Measurements from ENCODE around the gene STAG2.
A peak's percentile ranks its signal among the peaks of the same experiment; 100 is the strongest.
"Not testable (repeated sequence)": the region's sequence is repeated elsewhere in the genome, so short reads cannot be mapped to it uniquely, and the experiment has no call there.

The STAG2 gene

GRCh38 chrX:124026529-124026928, 65.0 kb downstream of the STAG2 start:
- no peak for DNase-seq (ENCODE audit: low read depth)
- TF ChIP-seq CTCF (IDR thresholded peaks at IDR 0.05; ENCODE audit: low read length, missing control alignments) = no peak
- no peak overlapping the region for H3K4me3 ChIP-seq (replicated peaks; ENCODE audit: low read depth, low read length)

- TF ChIP-seq CTCF (IDR thresholded peaks at IDR 0.05; ENCODE audit: low read length, missing control alignments) = no peak
- peak; percentile 33 for DNase-seq (ENCODE audit: low read depth)
- no peak overlapping the region for H3K4me3 ChIP-seq (replicated peaks; ENCODE audit: low read depth, low read length)
These were observed 66.7 kb downstream of the STAG2 start for GRCh38 chrX:124028182-124028581.

DNA sequence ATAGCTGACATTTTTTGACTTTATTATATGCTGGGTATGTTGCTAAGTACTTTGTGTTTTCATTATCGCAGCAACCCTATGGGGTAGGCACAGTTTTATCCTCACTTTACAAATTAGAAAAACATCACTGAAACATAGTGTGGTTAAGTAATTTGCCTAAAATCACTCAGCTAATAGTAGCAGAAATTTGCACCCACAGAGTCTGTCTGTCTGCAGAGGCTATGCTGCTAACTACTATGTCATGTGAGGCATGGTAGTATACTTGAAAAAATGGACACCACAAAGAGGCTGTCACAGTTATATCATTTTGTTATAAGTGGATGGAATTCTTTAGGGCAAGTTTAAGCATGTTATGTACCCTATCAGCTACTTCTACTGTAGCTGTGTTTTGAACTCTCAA, 69.0 kb downstream of the STAG2 start:
- no peak for DNase-seq (ENCODE audit: low read depth)
- TF ChIP-seq CTCF (IDR thresholded peaks at IDR 0.05; ENCODE audit: low read length, missing control alignments) = no peak

GRCh38 chrX:124033821-124034220, 72.3 kb downstream of the STAG2 start:
- TF ChIP-seq CTCF (IDR thresholded peaks at IDR 0.05; ENCODE audit: low read length, missing control alignments) = no peak
- peak; percentile 31 for DNase-seq (ENCODE audit: low read depth)
- no peak overlapping the region for H3K4me3 ChIP-seq (replicated peaks; ENCODE audit: low read depth, low read length)

More for the DNA sequence above, 69.0 kb downstream of the STAG2 start:
- H3K4me3 ChIP-seq (replicated peaks; ENCODE audit: low read depth, low read length) = no peak overlapping the region

DNA sequence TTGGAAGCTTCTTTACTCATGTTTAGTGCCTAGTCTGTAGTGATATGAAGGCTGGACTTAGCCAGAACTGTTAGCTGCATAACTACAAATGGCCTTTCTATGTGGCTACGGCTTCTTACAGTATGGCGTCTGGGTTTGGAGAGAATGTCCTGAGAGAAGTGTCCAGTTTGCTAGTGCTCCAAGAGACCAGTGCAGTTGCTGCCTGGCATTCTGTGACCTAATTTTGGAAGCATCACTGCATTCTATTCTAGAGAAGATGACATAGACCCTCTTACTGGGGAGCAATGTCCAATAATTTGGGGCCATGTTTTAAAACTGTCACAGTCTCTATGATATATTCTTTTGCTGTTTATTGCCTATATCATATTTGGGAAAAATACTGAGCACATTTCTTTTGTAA, 74.2 kb downstream of the STAG2 start:
- no peak for DNase-seq (ENCODE audit: low read depth)
- TF ChIP-seq CTCF (IDR thresholded peaks at IDR 0.05; ENCODE audit: low read length, missing control alignments) = no peak
- H3K4me3 ChIP-seq (replicated peaks; ENCODE audit: low read depth, low read length) = no peak overlapping the region

DNA sequence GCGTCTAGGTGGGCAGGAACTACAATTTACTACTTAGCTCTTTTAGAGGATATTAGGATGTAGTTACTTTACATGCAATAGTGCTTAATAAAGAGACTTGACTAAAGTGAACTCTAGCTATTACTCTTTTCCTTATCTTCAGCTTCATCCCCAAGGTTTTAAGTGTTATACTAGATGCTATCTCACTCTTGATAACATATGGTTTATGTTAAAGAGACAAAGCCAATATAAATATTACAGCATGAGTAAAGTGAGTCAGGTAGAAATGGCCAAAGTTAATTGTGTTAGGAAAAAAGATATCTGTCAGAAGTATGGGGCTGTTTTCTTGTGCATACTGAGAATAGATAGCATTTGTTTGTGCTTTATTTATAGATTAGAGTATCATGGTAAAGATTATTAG, 80.5 kb downstream of the STAG2 start:
- no peak for DNase-seq (ENCODE audit: low read depth)
- TF ChIP-seq CTCF (IDR thresholded peaks at IDR 0.05; ENCODE audit: low read length, missing control alignments) = no peak
- no peak overlapping the region for H3K4me3 ChIP-seq (replicated peaks; ENCODE audit: low read depth, low read length)

DNA sequence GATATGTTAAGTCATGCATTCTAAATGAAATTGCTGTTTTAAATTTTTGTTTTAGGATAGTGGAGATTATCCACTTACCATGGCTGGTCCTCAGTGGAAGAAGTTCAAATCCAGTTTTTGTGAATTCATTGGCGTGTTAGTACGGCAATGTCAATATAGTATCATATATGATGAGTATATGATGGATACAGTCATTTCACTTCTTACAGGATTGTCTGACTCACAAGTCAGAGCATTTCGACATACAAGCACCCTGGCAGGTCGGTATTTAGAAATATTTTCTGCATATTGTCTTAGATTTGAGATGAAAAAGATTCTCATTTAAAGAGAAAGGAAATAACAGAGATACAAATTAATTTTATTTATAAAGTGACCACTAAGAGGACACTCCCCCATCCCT, 83.6 kb downstream of the STAG2 start:
- TF ChIP-seq CTCF (IDR thresholded peaks at IDR 0.05; ENCODE audit: low read length, missing control alignments) = no peak
- DNase-seq (ENCODE audit: low read depth) = peak; percentile 21
- H3K4me3 ChIP-seq (replicated peaks; ENCODE audit: low read depth, low read length) = no peak overlapping the region

- not testable (repeated sequence) for DNase-seq (ENCODE audit: low read depth); H3K4me3 ChIP-seq (replicated peaks; ENCODE audit: low read depth, low read length)
These were observed 122.9 kb downstream of the STAG2 start for GRCh38 chrX:124084417-124084816.

Data from fibroblast of pulmonary artery (primary cell).